Astrocyte (in vitro differentiated cells and primary cell): Measurements from ENCODE around the gene CXCL9. TPM values are rescaled to one million over a fixed set of nuclear protein-coding genes. Genes with fewer than 3 reads are reported as not detected.
"Not testable (repeated sequence)": the region's sequence is repeated elsewhere in the genome, so short reads cannot be mapped to it uniquely, and the experiment has no call there.

Source experiments
- DNase-seq: peaks from one replicate; pipeline ENCODE4 v3.0.0-alpha.2; 2010; ENCODE audit warnings: low read depth
- FAIRE-seq: peaks from 2 replicates; lab custom pipeline; 2011; peaks lifted over from hg19 to GRCh38; lab: Jason Lieb, UNC
- H2AFZ ChIP-seq: 2 replicates; pipeline ENCODE4 v1.6.0; 2012; ENCODE audit warnings: low read depth, low read length, inconsistent platforms
- H3K27ac ChIP-seq: 2 replicates; pipeline ENCODE4 v1.5.1; 2011; ENCODE audit warnings: low read depth, low read length, inconsistent platforms
- H3K27me3 ChIP-seq: 2 replicates; pipeline ENCODE4 v1.6.0; 2011; ENCODE audit warnings: low read length, inconsistent platforms; ENCODE audit not compliant: insufficient read depth
- H3K36me3 ChIP-seq: 2 replicates; pipeline ENCODE4 v1.5.1; 2011; ENCODE audit warnings: low read length, inconsistent platforms; ENCODE audit not compliant: insufficient read depth
- H3K4me1 ChIP-seq: 2 replicates; pipeline ENCODE4 v1.5.1; 2011; ENCODE audit warnings: low read length, inconsistent platforms; ENCODE audit not compliant: insufficient read depth
- H3K4me2 ChIP-seq: 2 replicates; pipeline ENCODE4 v1.6.0; 2012; ENCODE audit warnings: low read length, inconsistent platforms
- H3K4me3 ChIP-seq: 2 replicates; pipeline ENCODE4 v1.5.1; 2011; ENCODE audit warnings: low read depth, mild to moderate bottlenecking, low read length, inconsistent platforms; ENCODE audit not compliant: insufficient read depth
- H3K79me2 ChIP-seq: 2 replicates; pipeline ENCODE4 v1.6.0; 2012; ENCODE audit warnings: mild to moderate bottlenecking, low read length, inconsistent platforms; ENCODE audit not compliant: insufficient read depth
- H3K9ac ChIP-seq: 2 replicates; pipeline ENCODE4 v1.6.0; 2012; ENCODE audit warnings: mild to moderate bottlenecking, low read length, inconsistent platforms
- H3K9me3 ChIP-seq: 2 replicates; pipeline ENCODE4 v1.5.1; 2012; ENCODE audit warnings: low read depth, mild to moderate bottlenecking, low read length, inconsistent platforms; ENCODE audit not compliant: insufficient read depth
- H4K20me1 ChIP-seq: 2 replicates; pipeline ENCODE4 v1.6.0; 2012; ENCODE audit warnings: low read length, inconsistent platforms; ENCODE audit not compliant: insufficient read depth
- H3K27ac Mint-ChIP-seq: one replicate; pipeline ENCODE4 v1.8.0; 2021; ENCODE audit warnings: mild to moderate bottlenecking, mixed read lengths; ENCODE audit not compliant: unreplicated experiment
- H3K27me3 Mint-ChIP-seq: one replicate; pipeline ENCODE4 v1.8.0; 2021; ENCODE audit warnings: low read depth, mixed read lengths; ENCODE audit not compliant: unreplicated experiment
- H3K36me3 Mint-ChIP-seq: one replicate; pipeline ENCODE4 v1.8.0; 2021; ENCODE audit warnings: low read depth, mixed read lengths; ENCODE audit not compliant: unreplicated experiment
- H3K4me1 Mint-ChIP-seq: one replicate; pipeline ENCODE4 v1.8.0; 2021; ENCODE audit warnings: low read depth, mixed read lengths; ENCODE audit not compliant: unreplicated experiment
- H3K4me3 Mint-ChIP-seq: one replicate; pipeline ENCODE4 v1.8.0; 2021; ENCODE audit warnings: mild to moderate bottlenecking, moderate library complexity, mixed read lengths; ENCODE audit not compliant: unreplicated experiment
- H3K9me3 Mint-ChIP-seq: one replicate; pipeline ENCODE4 v1.8.0; 2021; ENCODE audit warnings: mild to moderate bottlenecking, mixed read lengths; ENCODE audit not compliant: unreplicated experiment
- EZH2 ChIP-seq: IDR thresholded peaks from 2 replicates; pipeline ENCODE4 v1.6.1; 2012; ENCODE audit warnings: mild to moderate bottlenecking, low read length, inconsistent platforms; ENCODE audit not compliant: insufficient read depth
- total RNA-seq: library from RNA; stranded (reverse); gene quantifications from 2 replicates; pipeline ENCODE4 v1.2.1, GENCODE V29; 2021
- TF ChIP-seq, protein P1 (sequence below): IDR thresholded peaks from 2 replicates; pipeline ENCODE4 v1.5.1; 2011; ENCODE audit warnings: low read depth, mild to moderate bottlenecking, inconsistent platforms, low read length, moderate library complexity; ENCODE audit not compliant: insufficient read depth

CXCL9 gene
- total RNA-seq, 1 donor from 2014 or later, result not detected

DNA sequence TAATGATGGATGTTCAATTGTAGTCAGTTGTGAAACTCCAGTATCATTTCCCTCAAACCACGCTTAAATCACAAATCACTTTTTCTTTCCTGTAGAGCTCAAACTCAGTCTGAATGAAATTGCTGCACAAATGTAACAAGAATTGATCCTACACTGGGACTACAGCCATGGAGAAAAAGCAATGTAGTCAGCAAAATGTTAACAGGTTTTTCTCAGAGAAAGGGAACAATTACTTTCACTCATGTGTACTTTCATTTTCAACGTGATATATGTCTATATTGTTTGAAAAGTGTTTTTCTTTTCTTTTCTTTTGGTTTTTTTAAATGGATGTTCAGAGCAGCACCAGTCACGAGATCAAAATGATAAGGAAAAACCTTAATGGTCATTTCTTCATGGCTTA lies 39.2 kb downstream of the CXCL9 start:
- Mint-ChIP-seq H3K27me3 (no peaks in the 10 kb centered on the region), H3K4me1 (no peaks in the 10 kb centered on the region), H3K9me3 (peaks cover 8% of the 10 kb centered on the region), H3K27ac (no peak overlapping the region), H3K36me3 (peaks cover 50% of the 10 kb centered on the region), H3K4me3 (no peak overlapping the region)
- Histone ChIP-seq H3K9ac (no peak overlapping the region), H3K27ac (no peak overlapping the region), H3K4me2 (no peak overlapping the region), H4K20me1 (peaks cover 7% of the 10 kb centered on the region), H3K36me3 (peaks cover 83% of the 10 kb centered on the region), H3K4me3 (no peak overlapping the region), H3K9me3 (no peaks in the 10 kb centered on the region), H2AFZ (no peak overlapping the region), H3K4me1 (no peaks in the 10 kb centered on the region), H3K79me2 (no peaks in the 10 kb centered on the region), H3K27me3 (no peaks in the 10 kb centered on the region)
- no peak for TF ChIP-seq EZH2
- TF ChIP-seq, protein P1, sequence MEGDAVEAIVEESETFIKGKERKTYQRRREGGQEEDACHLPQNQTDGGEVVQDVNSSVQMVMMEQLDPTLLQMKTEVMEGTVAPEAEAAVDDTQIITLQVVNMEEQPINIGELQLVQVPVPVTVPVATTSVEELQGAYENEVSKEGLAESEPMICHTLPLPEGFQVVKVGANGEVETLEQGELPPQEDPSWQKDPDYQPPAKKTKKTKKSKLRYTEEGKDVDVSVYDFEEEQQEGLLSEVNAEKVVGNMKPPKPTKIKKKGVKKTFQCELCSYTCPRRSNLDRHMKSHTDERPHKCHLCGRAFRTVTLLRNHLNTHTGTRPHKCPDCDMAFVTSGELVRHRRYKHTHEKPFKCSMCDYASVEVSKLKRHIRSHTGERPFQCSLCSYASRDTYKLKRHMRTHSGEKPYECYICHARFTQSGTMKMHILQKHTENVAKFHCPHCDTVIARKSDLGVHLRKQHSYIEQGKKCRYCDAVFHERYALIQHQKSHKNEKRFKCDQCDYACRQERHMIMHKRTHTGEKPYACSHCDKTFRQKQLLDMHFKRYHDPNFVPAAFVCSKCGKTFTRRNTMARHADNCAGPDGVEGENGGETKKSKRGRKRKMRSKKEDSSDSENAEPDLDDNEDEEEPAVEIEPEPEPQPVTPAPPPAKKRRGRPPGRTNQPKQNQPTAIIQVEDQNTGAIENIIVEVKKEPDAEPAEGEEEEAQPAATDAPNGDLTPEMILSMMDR, result no peak
- DNase-seq (no peak), FAIRE-seq (peak; percentile 13)

DNA sequence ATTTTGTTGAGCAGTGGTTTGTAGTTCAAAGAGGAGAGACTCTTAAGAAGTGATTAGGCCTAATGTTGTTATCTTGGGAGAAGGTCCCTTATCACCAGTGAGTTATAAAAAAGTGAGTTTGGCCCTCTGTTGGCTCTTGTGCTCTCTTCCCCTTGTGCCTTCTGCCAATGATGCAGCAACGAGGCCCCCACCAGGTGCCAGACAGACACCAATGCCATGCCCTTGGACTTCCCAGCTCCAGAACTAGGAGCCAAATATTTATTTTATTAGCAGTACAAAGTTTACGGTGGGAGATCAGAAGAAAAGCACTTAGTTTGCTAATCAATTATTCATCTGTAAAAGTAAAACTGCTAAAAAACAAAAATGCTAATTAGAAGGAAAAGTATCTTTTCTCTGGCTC lies 43.8 kb downstream of the CXCL9 start:
- H3K36me3 ChIP-seq, result peaks cover 63% of the 10 kb centered on the region
- no peak overlapping the region for H3K4me3 Mint-ChIP-seq
- no peak overlapping the region for H3K9ac ChIP-seq
- H3K27ac Mint-ChIP-seq, result no peak overlapping the region
- H3K9me3 Mint-ChIP-seq, result peaks cover 8% of the 10 kb centered on the region
- H2AFZ ChIP-seq, result no peak overlapping the region
- H3K4me3 ChIP-seq, result no peak overlapping the region
- H3K27me3 Mint-ChIP-seq, result no peaks in the 10 kb centered on the region
- no peaks in the 10 kb centered on the region for H3K4me1 ChIP-seq
- FAIRE-seq (no peak), DNase-seq (no peak)
- H3K27ac ChIP-seq, result no peak overlapping the region
- H3K36me3 Mint-ChIP-seq, result peaks cover 63% of the 10 kb centered on the region
- no peaks in the 10 kb centered on the region for H3K9me3 ChIP-seq
- peaks cover under 1% of the 10 kb centered on the region for H3K4me1 Mint-ChIP-seq
- TF ChIP-seq, protein P1, result no peak
- TF ChIP-seq EZH2, result no peak
- H3K4me2 ChIP-seq, result no peak overlapping the region
- H3K27me3 ChIP-seq, result no peaks in the 10 kb centered on the region
- H3K79me2 ChIP-seq, result no peaks in the 10 kb centered on the region
- peaks cover 7% of the 10 kb centered on the region for H4K20me1 ChIP-seq

GRCh38 chr4:75962072-75962471 lies 45.2 kb downstream of the CXCL9 start:
- not testable (repeated sequence) for H3K4me2 ChIP-seq

GRCh38 chr4:75958546-75958945 lies 48.8 kb downstream of the CXCL9 start:
- H3K79me2 ChIP-seq, H4K20me1 ChIP-seq, H3K27me3 ChIP-seq, H3K4me3 Mint-ChIP-seq, H3K27ac ChIP-seq, H3K4me3 ChIP-seq, H3K27me3 Mint-ChIP-seq, H2AFZ ChIP-seq, H3K27ac Mint-ChIP-seq, H3K9me3 Mint-ChIP-seq, H3K4me2 ChIP-seq, H3K4me1 Mint-ChIP-seq, FAIRE-seq, H3K9ac ChIP-seq, H3K9me3 ChIP-seq, H3K4me1 ChIP-seq: not testable (repeated sequence)
- peaks cover 57% of the 10 kb centered on the region for H3K36me3 Mint-ChIP-seq
- peak; percentile 14 for DNase-seq
- H3K36me3 ChIP-seq, result peaks cover 56% of the 10 kb centered on the region

More at GRCh38 chr4:75962072-75962471, 45.2 kb downstream of the CXCL9 start:
- H3K36me3 ChIP-seq, result peaks cover 63% of the 10 kb centered on the region
- not testable (repeated sequence) for H3K4me3 ChIP-seq, DNase-seq, H3K27ac Mint-ChIP-seq, H3K27me3 ChIP-seq, H4K20me1 ChIP-seq, H3K4me1 Mint-ChIP-seq, FAIRE-seq, H3K27ac ChIP-seq, H3K79me2 ChIP-seq, H3K4me1 ChIP-seq, H3K9me3 Mint-ChIP-seq, H3K9me3 ChIP-seq, H2AFZ ChIP-seq, H3K27me3 Mint-ChIP-seq, H3K4me3 Mint-ChIP-seq, H3K9ac ChIP-seq
- H3K36me3 Mint-ChIP-seq, result peaks cover 64% of the 10 kb centered on the region

DNA sequence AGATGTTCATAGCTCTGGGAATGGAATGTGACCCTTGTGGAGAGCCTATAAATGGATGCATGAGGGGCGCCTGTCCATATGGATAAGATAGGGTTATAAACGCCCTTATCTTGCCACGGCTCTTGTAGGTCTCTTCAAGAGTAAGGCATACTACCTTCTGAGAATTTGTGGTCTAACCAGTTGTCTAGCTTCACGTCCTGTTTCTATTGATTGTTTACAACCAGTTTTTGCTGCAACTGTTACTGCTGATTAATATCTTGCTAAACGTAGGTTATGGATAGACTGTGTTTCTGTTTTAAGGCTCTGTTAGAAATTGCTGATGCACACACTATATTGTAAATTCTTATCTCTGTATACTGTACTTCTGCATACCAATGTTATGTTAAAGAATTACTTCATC lies 52.5 kb downstream of the CXCL9 start:
- H3K4me3 Mint-ChIP-seq, H3K4me1 ChIP-seq, H3K79me2 ChIP-seq, H3K27me3 Mint-ChIP-seq, DNase-seq, H2AFZ ChIP-seq, H3K27me3 ChIP-seq, H3K9me3 Mint-ChIP-seq, H3K4me3 ChIP-seq, FAIRE-seq, H3K9ac ChIP-seq, H3K4me2 ChIP-seq, H3K9me3 ChIP-seq, H3K4me1 Mint-ChIP-seq, H4K20me1 ChIP-seq, H3K27ac Mint-ChIP-seq, H3K27ac ChIP-seq: not testable (repeated sequence)
- H3K36me3 Mint-ChIP-seq, result peaks cover 35% of the 10 kb centered on the region
- H3K36me3 ChIP-seq, result peaks cover 57% of the 10 kb centered on the region
